Measurements from ENCODE around the gene PATE2.

- TF ChIP-seq CTCF (IDR thresholded peaks at IDR 0.05): no peak
- no peak for TF ChIP-seq POLR2A (IDR thresholded peaks at IDR 0.05)
Measured at GRCh38 chr11:125762445-125762844, 16.2 kb downstream of the PATE2 start.

Data from Peyer's patch (tissue), 4 donors.